HEK293 (cell line): ENCODE measurements around the gene USP24.

Experiments
- CTCF ChIP-seq: fragments of 450-650 bp; formaldehyde crosslinking; IDR thresholded peaks from 2 replicates; pipeline ENCODE4 v1.5.1; 2016; ENCODE audit warnings: missing biosample characterization, missing genetic modification characterization
- ZNF76 ChIP-seq: fragments of 450-650 bp; formaldehyde crosslinking; IDR thresholded peaks from 2 replicates; pipeline ENCODE4; 2016; ENCODE audit warnings: low read depth, missing biosample characterization, missing genetic modification characterization, borderline replicate concordance
- TF ChIP-seq, protein P1 (sequence below): fragments of 450-650 bp; IDR thresholded peaks from 2 replicates; pipeline ENCODE4 v1.5.1; 2018; ENCODE audit warnings: missing biosample characterization, mild to moderate bottlenecking, missing genetic modification characterization

GRCh38 chr1:55047611-55048010, 167.6 kb downstream of the USP24 start:
- TF ChIP-seq, protein P1, sequence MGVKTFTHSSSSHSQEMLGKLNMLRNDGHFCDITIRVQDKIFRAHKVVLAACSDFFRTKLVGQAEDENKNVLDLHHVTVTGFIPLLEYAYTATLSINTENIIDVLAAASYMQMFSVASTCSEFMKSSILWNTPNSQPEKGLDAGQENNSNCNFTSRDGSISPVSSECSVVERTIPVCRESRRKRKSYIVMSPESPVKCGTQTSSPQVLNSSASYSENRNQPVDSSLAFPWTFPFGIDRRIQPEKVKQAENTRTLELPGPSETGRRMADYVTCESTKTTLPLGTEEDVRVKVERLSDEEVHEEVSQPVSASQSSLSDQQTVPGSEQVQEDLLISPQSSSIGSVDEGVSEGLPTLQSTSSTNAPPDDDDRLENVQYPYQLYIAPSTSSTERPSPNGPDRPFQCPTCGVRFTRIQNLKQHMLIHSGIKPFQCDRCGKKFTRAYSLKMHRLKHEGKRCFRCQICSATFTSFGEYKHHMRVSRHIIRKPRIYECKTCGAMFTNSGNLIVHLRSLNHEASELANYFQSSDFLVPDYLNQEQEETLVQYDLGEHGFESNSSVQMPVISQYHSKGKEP (tag by site-specific recombination), result no peak
- no peak for TF ChIP-seq CTCF (tag by site-specific recombination)
- no peak for TF ChIP-seq ZNF76 (tag by site-specific recombination)
